GM18526 (cell line): ENCODE data around the gene BCL2A1.

Experiments used
- POLR2A ChIP-seq: IDR thresholded peaks from 3 replicates; pipeline ENCODE4 v1.6.1; 2011; ENCODE audit not compliant: insufficient read length; ENCODE audit errors: extremely low read depth

BCL2A1 gene

GRCh38 chr15:79943820-79944219 is 27.2 kb downstream of the BCL2A1 start:
- TF ChIP-seq POLR2A, result no peak

- TF ChIP-seq POLR2A, result no peak
Observed at GRCh38 chr15:79942741-79943481, 28.1 kb downstream of the BCL2A1 start.

- no peak for TF ChIP-seq POLR2A
Observed at GRCh38 chr15:79939399-79939798, 31.6 kb downstream of the BCL2A1 start.

DNA sequence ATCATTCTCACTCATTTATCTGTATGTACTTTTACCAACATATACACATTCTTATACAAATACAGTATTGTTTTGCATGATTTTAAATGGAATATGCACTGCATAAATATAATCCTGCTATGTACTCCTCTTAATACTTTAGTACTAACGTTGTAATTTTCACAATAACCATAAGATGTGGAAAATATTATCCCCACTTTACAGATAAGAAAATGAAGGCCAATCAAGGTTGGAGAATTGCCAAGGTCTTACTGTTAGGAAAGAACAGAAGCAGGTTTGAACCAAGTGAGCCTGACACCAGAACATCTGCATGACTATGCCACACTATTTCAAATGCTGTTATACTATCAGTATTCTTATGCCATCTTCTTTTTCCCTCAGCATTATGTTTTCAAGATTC is 32.9 kb downstream of the BCL2A1 start:
- no peak for TF ChIP-seq POLR2A

DNA sequence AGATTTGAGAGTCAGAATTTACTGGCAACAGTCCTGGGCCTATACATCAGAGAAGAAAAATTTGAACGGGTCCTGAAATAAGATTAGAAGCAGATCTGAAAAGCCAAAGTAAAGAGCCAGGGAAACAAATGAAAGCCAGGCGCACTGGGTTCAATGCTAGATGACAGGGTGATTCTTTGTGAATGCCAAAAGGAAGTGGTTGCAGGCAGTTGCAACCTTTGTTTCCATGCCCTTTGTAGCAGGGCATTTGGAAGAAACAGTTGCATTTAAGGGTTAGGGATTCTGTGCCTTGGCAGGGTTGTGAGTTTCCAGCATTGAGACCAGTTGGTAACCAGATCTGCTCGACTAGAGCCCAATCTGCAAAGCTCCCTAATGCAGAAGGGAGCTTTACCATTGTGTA is 37.8 kb downstream of the BCL2A1 start:
- no peak for TF ChIP-seq POLR2A

DNA sequence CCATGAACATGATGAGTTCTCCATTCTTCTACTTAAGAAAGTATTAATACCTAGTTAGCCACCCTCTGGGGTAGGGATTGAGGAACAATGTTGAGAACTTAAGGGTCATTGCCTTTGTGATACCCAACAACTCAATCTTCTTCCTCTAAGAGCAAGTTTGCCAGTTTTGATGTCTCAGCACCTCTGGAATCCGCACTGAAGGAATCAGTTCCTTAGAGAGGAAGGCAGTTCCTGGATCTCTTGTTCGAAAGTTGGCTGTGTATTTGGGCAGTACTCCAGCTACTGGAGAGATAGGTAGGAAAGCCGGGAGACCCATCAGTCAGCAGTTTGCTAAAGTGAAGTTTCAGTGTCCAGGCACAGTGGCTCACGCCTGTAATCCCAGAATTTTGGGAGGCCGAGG is 38.5 kb downstream of the BCL2A1 start:
- no peak for TF ChIP-seq POLR2A

DNA sequence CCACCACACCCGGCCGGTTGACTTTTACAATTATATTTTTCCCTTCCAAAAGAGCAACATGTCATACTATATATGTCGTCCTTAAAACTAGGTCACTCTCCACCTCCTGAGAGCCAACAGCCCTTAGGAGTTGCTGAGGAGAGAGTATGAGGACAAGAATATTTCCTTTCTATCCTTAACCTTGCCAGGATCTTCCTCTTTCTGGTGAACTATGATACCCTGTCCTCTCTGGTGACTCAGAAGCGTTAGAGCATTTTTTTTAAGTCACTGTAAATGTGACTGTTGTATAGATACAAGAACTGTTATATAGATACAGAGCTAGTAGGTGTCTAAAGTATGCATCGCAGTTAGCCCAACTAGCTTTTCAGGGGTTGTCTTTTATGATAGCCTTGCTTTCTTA is 40.5 kb downstream of the BCL2A1 start:
- TF ChIP-seq POLR2A, result no peak

DNA sequence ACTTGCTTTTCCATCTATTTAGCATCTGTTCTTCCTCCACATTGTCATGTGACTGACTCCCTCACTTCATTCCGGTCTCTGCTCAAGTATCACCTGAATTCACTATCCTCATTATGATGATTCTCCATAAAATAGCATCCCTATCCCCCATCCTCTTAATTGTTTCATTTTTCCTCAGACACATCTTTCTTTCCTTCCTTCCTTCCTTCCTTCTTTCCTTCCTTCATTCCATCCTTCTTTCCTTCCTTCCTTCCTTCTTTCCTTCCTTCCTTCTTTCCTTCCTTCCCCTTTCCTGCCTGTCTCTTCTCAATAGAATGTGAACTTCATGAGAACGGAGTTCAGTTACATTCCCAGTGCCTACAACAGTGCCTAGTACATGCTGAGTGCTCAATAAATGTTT is 41.6 kb downstream of the BCL2A1 start:
- no peak for TF ChIP-seq POLR2A

- no peak for TF ChIP-seq POLR2A
Observed at GRCh38 chr15:79924379-79924778, 46.6 kb downstream of the BCL2A1 start.

- peak; percentile 96 for TF ChIP-seq POLR2A
Observed at GRCh38 chr15:79923515-79924169, 47.4 kb downstream of the BCL2A1 start.

GRCh38 chr15:79923079-79923514 is 47.9 kb downstream of the BCL2A1 start:
- TF ChIP-seq POLR2A, result no peak

GRCh38 chr15:79922512-79923078 is 48.4 kb downstream of the BCL2A1 start:
- no peak for TF ChIP-seq POLR2A

GRCh38 chr15:79919749-79920511 is 51.1 kb downstream of the BCL2A1 start:
- TF ChIP-seq POLR2A, result no peak

DNA sequence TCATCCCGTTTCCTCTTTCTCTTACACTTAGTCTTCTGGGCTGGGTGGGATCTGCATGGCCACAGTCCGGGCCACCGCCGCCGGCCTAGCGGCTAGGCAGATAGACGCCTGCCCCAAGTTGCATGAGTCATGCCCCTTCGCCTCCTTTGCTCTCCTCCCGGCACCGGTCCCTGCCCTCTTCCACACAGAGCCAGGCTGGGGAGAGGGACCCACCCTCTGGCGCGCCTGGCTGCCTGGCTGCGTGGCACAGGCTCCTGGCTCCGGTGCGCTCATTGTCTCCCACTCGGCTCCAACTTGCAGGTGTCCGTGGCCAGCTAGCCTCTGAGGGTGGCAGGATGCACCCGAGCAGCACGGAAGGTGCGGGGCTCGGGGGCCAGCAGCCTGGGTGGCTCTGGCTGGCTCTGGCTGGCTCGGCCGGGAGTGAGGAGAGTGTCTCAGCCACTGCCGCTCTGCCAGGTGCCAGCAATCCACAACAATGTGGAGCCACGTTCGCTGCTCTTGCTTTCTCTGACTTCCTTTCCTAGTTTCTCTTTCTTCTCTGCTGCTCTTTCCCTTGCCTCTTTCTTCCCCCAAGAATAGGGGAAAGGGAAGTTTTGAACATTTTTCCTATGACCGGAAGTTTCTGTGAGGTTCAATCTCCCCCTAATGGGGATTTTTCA is 51.8 kb downstream of the BCL2A1 start:
- TF ChIP-seq POLR2A, result no peak

DNA sequence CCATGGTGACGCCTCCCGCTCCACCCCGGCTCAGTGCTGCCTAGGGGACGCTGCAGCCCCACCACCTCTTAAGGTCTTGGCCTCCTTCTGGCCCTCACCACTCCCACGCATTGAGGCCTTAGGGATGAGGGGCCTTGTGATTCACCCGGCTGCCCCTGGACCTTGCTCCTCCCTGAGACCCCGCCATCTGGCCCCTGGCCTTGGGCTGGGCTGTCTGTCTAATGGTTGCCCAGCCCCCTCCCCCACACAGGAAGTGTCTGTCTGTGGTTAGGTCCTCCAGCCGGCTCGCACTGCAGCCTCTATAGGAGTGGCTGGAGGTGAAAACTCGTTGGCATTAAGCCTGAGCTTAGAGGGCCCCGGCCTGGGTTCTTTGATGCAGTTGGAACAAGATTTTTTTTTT is 52.7 kb downstream of the BCL2A1 start:
- no peak for TF ChIP-seq POLR2A
